Fibroblast of villous mesenchyme (primary cell): ENCODE measurements around the gene EXOC4. TPM values are rescaled to one million over a fixed set of nuclear protein-coding genes. Genes with fewer than 3 reads are reported as not detected.
A peak's percentile ranks its signal among the peaks of the same experiment; 100 is the strongest.

Source experiments
- DNase-seq: peaks from one replicate; pipeline ENCODE4 v3.0.0-alpha.2; 2010; ENCODE audit warnings: low read depth
- H3K4me3 ChIP-seq: 2 replicates; pipeline ENCODE4 v1.5.1; 2011; ENCODE audit warnings: low read depth, mild to moderate bottlenecking, low read length
- CTCF ChIP-seq: IDR thresholded peaks from 2 replicates; pipeline ENCODE4 v1.5.1; 2012; ENCODE audit warnings: low read depth, mild to moderate bottlenecking, low read length; ENCODE audit not compliant: insufficient read depth
- total RNA-seq: library from RNA; depleted of rRNA; stranded (reverse); fragments of >200 nt; gene quantifications from 2 replicates; pipeline ENCODE4 v1.2.3, GENCODE V29; 2012

Gene EXOC4
- total RNA-seq, 1 donor: 106 TPM

- no peak for DNase-seq
- H3K4me3 ChIP-seq: no peak overlapping the region
- TF ChIP-seq CTCF: no peak
These were observed 440.4 kb downstream of the EXOC4 start for GRCh38 chr7:133693281-133693680.

GRCh38 chr7:133696056-133696455, 443.2 kb downstream of the EXOC4 start:
- TF ChIP-seq CTCF: no peak
- no peak overlapping the region for H3K4me3 ChIP-seq
- DNase-seq: no peak

GRCh38 chr7:133697585-133697984, 444.7 kb downstream of the EXOC4 start:
- H3K4me3 ChIP-seq: no peak overlapping the region
- no peak for TF ChIP-seq CTCF
- DNase-seq: no peak

GRCh38 chr7:133698127-133698526, 445.2 kb downstream of the EXOC4 start:
- DNase-seq: peak; percentile 42
- H3K4me3 ChIP-seq: no peak overlapping the region
- TF ChIP-seq CTCF: no peak

- TF ChIP-seq CTCF: no peak
- no peak for DNase-seq
- H3K4me3 ChIP-seq: no peak overlapping the region
These were observed 446.5 kb downstream of the EXOC4 start for GRCh38 chr7:133699386-133699785.

GRCh38 chr7:133702078-133702477, 449.2 kb downstream of the EXOC4 start:
- TF ChIP-seq CTCF: no peak
- no peak overlapping the region for H3K4me3 ChIP-seq
- DNase-seq: no peak

- no peak for TF ChIP-seq CTCF
- H3K4me3 ChIP-seq: no peak overlapping the region
- no peak for DNase-seq
These were observed 450.1 kb downstream of the EXOC4 start for GRCh38 chr7:133702960-133703359.
